IMR-90 (cell line): ENCODE measurements around the gene ADAMTSL1.

ENCODE experiments used
- CEBPB ChIP-seq: IDR thresholded peaks from 2 replicates; pipeline ENCODE4 v1.6.1; 2012; ENCODE audit warnings: low read depth, low read length, improper control_type of control experiment
- CHD1 ChIP-seq: IDR thresholded peaks from 2 replicates; pipeline ENCODE4 v1.6.1; 2012; ENCODE audit warnings: low read depth, low read length, improper control_type of control experiment
- CTCF ChIP-seq: conservative IDR thresholded peaks from 2 replicates; pipeline ENCODE4 v1.5.1; 2012; ENCODE audit warnings: mild to moderate bottlenecking, low read depth, low read length, improper control_type of control experiment
- ELK1 ChIP-seq: fragments of 150-350 bp; IDR thresholded peaks from 2 replicates; pipeline ENCODE4 v1.6.1; 2016; ENCODE audit warnings: low read depth, mild to moderate bottlenecking, low read length, moderate library complexity, borderline replicate concordance
- FOS ChIP-seq: fragments of 150-350 bp; IDR thresholded peaks from 2 replicates; pipeline ENCODE4 v1.6.1; 2016; ENCODE audit warnings: low read depth, low read length
- MAFK ChIP-seq: IDR thresholded peaks from 2 replicates; pipeline ENCODE4 v1.6.1; 2012; ENCODE audit warnings: low read depth, low read length, improper control_type of control experiment
- MXI1 ChIP-seq: IDR thresholded peaks from 2 replicates; pipeline ENCODE4 v1.6.1; 2012; ENCODE audit warnings: low read depth, mild to moderate bottlenecking, low read length, moderate library complexity, borderline replicate concordance
- NFE2L2 ChIP-seq: fragments of 150-350 bp; IDR thresholded peaks from 2 replicates; pipeline ENCODE4 v1.6.1; 2016; ENCODE audit warnings: low read depth, mild to moderate bottlenecking, low read length
- POLR2A ChIP-seq: IDR thresholded peaks from 2 replicates; pipeline ENCODE4 v1.6.1; 2012; ENCODE audit warnings: mild to moderate bottlenecking, low read depth, low read length
- RAD21 ChIP-seq: IDR thresholded peaks from 2 replicates; pipeline ENCODE4 v1.6.1; 2012; ENCODE audit warnings: low read length, improper control_type of control experiment
- RCOR1 ChIP-seq: IDR thresholded peaks from 2 replicates; pipeline ENCODE4 v1.6.1; 2012; ENCODE audit warnings: mild to moderate bottlenecking, low read length, improper control_type of control experiment; ENCODE audit not compliant: insufficient replicate concordance
- RFX5 ChIP-seq: IDR thresholded peaks from 2 replicates; pipeline ENCODE4 v1.8.0; 2012; ENCODE audit warnings: low read depth, mild to moderate bottlenecking, low read length, moderate library complexity
- SMC3 ChIP-seq: fragments of 150-350 bp; IDR thresholded peaks from 2 replicates; pipeline ENCODE4 v1.6.1; 2016; ENCODE audit warnings: low read depth, mild to moderate bottlenecking, antibody characterized with exemption, low read length, moderate library complexity
- USF2 ChIP-seq: fragments of 150-350 bp; IDR thresholded peaks from 2 replicates; pipeline ENCODE4 v1.6.1; 2017; ENCODE audit warnings: mild to moderate bottlenecking, antibody characterized with exemption, low read length, low read depth

- TF ChIP-seq MXI1 (no peak), CHD1 (no peak), RFX5 (no peak), CTCF (no peak), POLR2A (no peak), MAFK (no peak), RAD21 (no peak), USF2 (no peak), CEBPB (no peak), SMC3 (no peak), NFE2L2 (no peak), ELK1 (no peak), RCOR1 (no peak), FOS (no peak)
Measured at GRCh38 chr9:18478501-18479361, 4.8 kb downstream of the ADAMTSL1 start.
